Endodermal cell (in vitro differentiated cells): ENCODE results near the gene GCN1. TPM values are rescaled to one million over a fixed set of nuclear protein-coding genes. Genes with fewer than 3 reads are reported as not detected.
A peak's percentile ranks its signal among the peaks of the same experiment; 100 is the strongest.

Source experiments
- DNase-seq: peaks from one replicate; pipeline ENCODE4 v3.0.0-alpha.2; 2017
- H3K27ac ChIP-seq: 2 replicates; pipeline ENCODE4 v1.5.1; 2013; ENCODE audit warnings: mild to moderate bottlenecking, low read depth, low read length, moderate library complexity
- H3K27me3 ChIP-seq: 2 replicates; pipeline ENCODE4 v1.6.1; 2013; ENCODE audit warnings: mild to moderate bottlenecking, low read length, moderate library complexity; ENCODE audit not compliant: insufficient read depth, control insufficient read depth, poor library complexity, severe bottlenecking
- H3K36me3 ChIP-seq: 2 replicates; pipeline ENCODE4 v1.7.0; 2013; ENCODE audit warnings: mild to moderate bottlenecking, low read length, moderate library complexity; ENCODE audit not compliant: control insufficient read depth, insufficient read depth
- H3K4me1 ChIP-seq: one replicate; pipeline ENCODE4 v1.7.0; 2013; ENCODE audit warnings: low read length; ENCODE audit not compliant: control insufficient read depth, insufficient read depth
- H3K4me3 ChIP-seq: 2 replicates; pipeline ENCODE4 v1.5.1; 2013; ENCODE audit warnings: mild to moderate bottlenecking, low read length, moderate library complexity
- H3K9ac ChIP-seq: 2 replicates; pipeline ENCODE4 v1.6.1; 2013; ENCODE audit warnings: mild to moderate bottlenecking, low read length, moderate library complexity; ENCODE audit not compliant: poor library complexity, severe bottlenecking; ENCODE audit errors: extremely low read depth
- H3K9me3 ChIP-seq: 2 replicates; pipeline ENCODE4 v1.6.1; 2013; ENCODE audit warnings: mild to moderate bottlenecking, low read length, moderate library complexity; ENCODE audit not compliant: control insufficient read depth
- H3K27ac Mint-ChIP-seq: 2 replicates; pipeline ENCODE4 v1.8.0; 2020; ENCODE audit warnings: mixed read lengths
- H3K27me3 Mint-ChIP-seq: 2 replicates; pipeline ENCODE4 v1.8.0; 2021; ENCODE audit warnings: mild to moderate bottlenecking, mixed read lengths; ENCODE audit not compliant: insufficient read depth
- H3K36me3 Mint-ChIP-seq: 2 replicates; pipeline ENCODE4 v1.8.0; 2020; ENCODE audit warnings: low read depth, mixed read lengths
- H3K4me1 Mint-ChIP-seq: 2 replicates; pipeline ENCODE4 v1.8.0; 2020; ENCODE audit warnings: mixed read lengths
- H3K4me3 Mint-ChIP-seq: 2 replicates; pipeline ENCODE4 v1.8.0; 2020; ENCODE audit warnings: mild to moderate bottlenecking, moderate library complexity, mixed read lengths
- H3K9me3 Mint-ChIP-seq: 2 replicates; pipeline ENCODE4 v1.8.0; 2020; ENCODE audit warnings: mild to moderate bottlenecking, mixed read lengths
- CTCF ChIP-seq: fragments of 200-600 bp; sonication (generic); conservative IDR thresholded peaks from 2 replicates; pipeline ENCODE4 v1.5.0; 2021; ENCODE audit warnings: antibody characterized with exemption, mild to moderate bottlenecking
- WGBS, 2 experiments: methylation state at CpG; one replicate each; pipeline versions ENCODE4 v1.1.5 to v1.1.7; 2013; ENCODE audit warnings: missing lambda C conversion rate in 2 of 2, mixed read lengths in 1 of 2; ENCODE audit not compliant: insufficient coverage in 1 of 2, insufficient read length in 1 of 2; 5-methylcytosine and 5-hydroxymethylcytosine counted together
- total RNA-seq, 2 donors: library from RNA; stranded (reverse); fragmentation: NEBNext Ultra II Directional in 1 of 2; extraction: Animal tissue kit (Norgen Biotek cat#: 25700) in 1 of 2; gene quantifications; 2 replicates in 1 of 2; 3 replicates in 1 of 2; pipeline ENCODE4 v1.2.1, GENCODE V29; 2021

GCN1 gene
- total RNA-seq, 2 donors from 2014 or later, result 133 to 143 TPM

DNA sequence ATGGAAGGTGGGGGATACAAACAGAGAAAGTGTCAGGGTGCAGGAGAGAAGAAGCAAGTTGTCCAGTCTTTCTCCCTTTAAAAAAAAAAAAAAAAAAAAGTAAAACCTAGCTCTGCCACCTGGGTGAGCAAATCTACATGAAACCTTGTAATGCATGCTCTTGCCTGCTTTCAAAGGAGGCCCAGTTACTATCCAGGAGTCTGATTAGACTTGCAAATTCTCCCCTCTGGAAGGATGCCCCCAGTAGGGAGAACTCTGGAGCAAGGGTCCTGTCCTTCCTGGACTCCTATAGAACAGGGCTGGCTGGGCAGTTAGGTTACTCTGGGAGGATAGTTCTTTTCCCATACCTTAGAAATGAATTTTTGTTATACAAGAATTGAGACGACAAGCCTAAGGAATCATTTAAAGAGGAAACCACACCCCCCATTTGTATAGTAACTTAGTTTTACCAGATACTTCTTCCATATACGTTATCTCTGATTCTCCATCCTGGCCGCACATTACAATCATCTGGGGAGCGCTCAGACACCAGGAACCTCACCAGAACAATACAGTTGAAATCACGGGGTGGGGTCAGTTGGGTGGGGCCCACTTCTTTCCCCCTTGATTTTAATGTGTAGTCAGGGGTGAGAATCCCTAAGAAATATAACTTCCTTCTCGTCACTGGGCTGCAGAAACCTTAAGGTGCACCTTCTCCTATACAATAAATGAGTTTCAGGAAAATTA is 108.4 kb downstream of the GCN1 start:
- H3K9me3 ChIP-seq, result no peaks in the 10 kb centered on the region
- Mint-ChIP-seq H3K9me3 (no peaks in the 10 kb centered on the region), H3K27me3 (no peaks in the 10 kb centered on the region), H3K27ac (peak overlapping the region; percentile 94), H3K36me3 (peaks cover 17% of the 10 kb centered on the region), H3K4me3 (peak overlapping the region; percentile 52), H3K4me1 (peaks cover 16% of the 10 kb centered on the region)
- peak overlapping the region; percentile 26 for H3K27ac ChIP-seq
- no peaks in the 10 kb centered on the region for H3K27me3 ChIP-seq
- no peaks in the 10 kb centered on the region for H3K36me3 ChIP-seq
- peak overlapping the region; percentile 21 for H3K4me3 ChIP-seq
- no peak for TF ChIP-seq CTCF
- peaks cover 2% of the 10 kb centered on the region for H3K4me1 ChIP-seq
- peak; percentile 70 for DNase-seq
- 77 to 92% methylated on average over 2 to 5 of the region's 6 CpGs for WGBS, 2 experiments
- no peak overlapping the region for H3K9ac ChIP-seq

- Histone ChIP-seq H3K27ac (no peak overlapping the region), H3K4me3 (no peak overlapping the region), H3K9ac (no peak overlapping the region), H3K27me3 (peaks cover 28% of the 10 kb centered on the region), H3K4me1 (peaks cover 3% of the 10 kb centered on the region), H3K9me3 (no peaks in the 10 kb centered on the region), H3K36me3 (no peaks in the 10 kb centered on the region)
- no peak overlapping the region for H3K27ac Mint-ChIP-seq
- peaks cover 25% of the 10 kb centered on the region for H3K4me1 Mint-ChIP-seq
- no peaks in the 10 kb centered on the region for H3K9me3 Mint-ChIP-seq
- no peak for TF ChIP-seq CTCF
- DNase-seq, result no peak
- H3K4me3 Mint-ChIP-seq, result no peak overlapping the region
- peaks cover 25% of the 10 kb centered on the region for H3K27me3 Mint-ChIP-seq
- H3K36me3 Mint-ChIP-seq, result peaks cover 17% of the 10 kb centered on the region
- no CpG with 5 or more reads among the region's 2 CpGs for WGBS, 2 experiments
These were observed 112.9 kb downstream of the GCN1 start for GRCh38 chr12:120081641-120082040.

GRCh38 chr12:120079411-120080400 is 114.8 kb downstream of the GCN1 start:
- TF ChIP-seq CTCF, result no peak

More at GRCh38 chr12:120079411-120080400, 114.8 kb downstream of the GCN1 start:
- Histone ChIP-seq H3K4me1 (peaks cover 3% of the 10 kb centered on the region), H3K27ac (no peak overlapping the region), H3K27me3 (peaks cover 43% of the 10 kb centered on the region), H3K4me3 (no peak overlapping the region), H3K36me3 (no peaks in the 10 kb centered on the region), H3K9me3 (no peaks in the 10 kb centered on the region), H3K9ac (no peak overlapping the region)
- H3K9me3 Mint-ChIP-seq, result no peaks in the 10 kb centered on the region
- peaks cover 25% of the 10 kb centered on the region for H3K27me3 Mint-ChIP-seq
- DNase-seq, result no peak
- WGBS, 2 experiments, result 87 to 96% methylated on average over 6 to 9 of the region's 9 CpGs
- no peak overlapping the region for H3K27ac Mint-ChIP-seq
- H3K4me1 Mint-ChIP-seq, result peaks cover 15% of the 10 kb centered on the region
- no peak overlapping the region for H3K4me3 Mint-ChIP-seq
- peaks cover 19% of the 10 kb centered on the region for H3K36me3 Mint-ChIP-seq
